ENCODE results near the gene LPCAT2.

LPCAT2 gene

DNA sequence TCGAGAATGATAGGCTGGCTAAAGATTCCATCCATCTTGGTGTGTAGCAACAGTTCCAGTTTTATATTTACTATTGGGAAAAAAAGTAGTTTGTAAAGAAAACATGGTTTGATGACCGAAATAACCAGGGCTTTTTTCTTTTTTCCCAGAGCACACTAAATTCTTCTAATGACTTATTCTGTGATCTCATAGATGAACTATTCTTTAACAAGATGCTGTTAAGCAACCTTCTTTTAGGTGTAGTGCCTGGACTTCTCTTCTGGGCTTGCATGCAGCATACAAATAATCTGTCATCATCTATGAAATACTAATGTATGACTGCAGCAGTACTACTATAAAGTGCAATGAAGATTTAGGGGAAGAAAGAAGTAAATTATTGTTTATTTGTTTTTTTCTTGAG is 46.6 kb downstream of the LPCAT2 start:
- no peak for DNase-seq (ENCODE audit: low spot score)

GRCh38 chr16:55557186-55557585 is 48.3 kb downstream of the LPCAT2 start:
- DNase-seq (ENCODE audit: low spot score), result no peak

DNA sequence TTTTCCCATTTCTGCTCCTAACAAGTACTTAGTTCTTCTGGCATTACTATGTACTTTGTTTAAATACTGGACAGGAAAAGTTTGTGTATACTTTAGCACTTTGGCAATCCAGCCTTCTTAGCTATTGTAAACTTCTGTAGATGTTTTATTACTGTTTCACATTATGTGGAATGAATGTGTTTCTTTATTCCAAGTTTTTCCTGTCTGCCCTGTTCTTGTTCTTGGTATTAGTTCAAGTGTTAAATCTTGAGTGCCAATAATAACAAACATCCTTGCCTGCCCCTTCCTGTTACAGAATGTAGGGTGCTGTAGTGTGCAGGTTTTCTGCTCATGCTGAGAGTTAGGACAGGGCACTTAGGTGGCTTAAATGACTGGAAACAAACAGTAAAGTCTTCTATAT is 50.4 kb downstream of the LPCAT2 start:
- no peak for DNase-seq (ENCODE audit: low spot score)

DNA sequence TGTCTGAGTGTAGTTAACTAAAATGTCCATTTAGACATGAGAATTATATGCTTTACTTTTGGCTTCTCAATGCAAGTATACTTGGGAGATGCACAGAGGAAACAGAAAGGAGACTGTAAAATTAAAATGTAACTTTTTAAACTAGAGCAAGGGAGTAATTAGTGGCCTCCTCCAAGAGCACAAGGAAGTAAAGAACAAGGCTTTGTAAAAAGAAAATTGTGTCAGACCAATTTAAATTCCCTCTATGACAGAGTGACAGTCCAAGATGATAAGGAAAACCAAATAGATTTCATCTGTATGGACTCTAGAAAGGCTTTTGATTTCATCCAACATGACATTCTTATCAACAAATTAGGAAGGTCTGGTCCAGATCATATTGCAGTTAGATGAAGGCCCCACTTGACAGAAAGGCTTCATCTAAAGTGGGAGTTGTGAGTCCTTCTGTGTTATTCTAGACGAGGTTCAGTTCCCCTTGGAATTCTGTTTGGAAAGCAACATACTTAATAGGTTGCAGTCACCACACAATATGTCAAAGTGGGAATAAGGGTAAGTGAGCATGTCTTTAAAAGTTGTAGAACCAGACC is 51.2 kb downstream of the LPCAT2 start:
- DNase-seq (ENCODE audit: low spot score), result no peak

DNA sequence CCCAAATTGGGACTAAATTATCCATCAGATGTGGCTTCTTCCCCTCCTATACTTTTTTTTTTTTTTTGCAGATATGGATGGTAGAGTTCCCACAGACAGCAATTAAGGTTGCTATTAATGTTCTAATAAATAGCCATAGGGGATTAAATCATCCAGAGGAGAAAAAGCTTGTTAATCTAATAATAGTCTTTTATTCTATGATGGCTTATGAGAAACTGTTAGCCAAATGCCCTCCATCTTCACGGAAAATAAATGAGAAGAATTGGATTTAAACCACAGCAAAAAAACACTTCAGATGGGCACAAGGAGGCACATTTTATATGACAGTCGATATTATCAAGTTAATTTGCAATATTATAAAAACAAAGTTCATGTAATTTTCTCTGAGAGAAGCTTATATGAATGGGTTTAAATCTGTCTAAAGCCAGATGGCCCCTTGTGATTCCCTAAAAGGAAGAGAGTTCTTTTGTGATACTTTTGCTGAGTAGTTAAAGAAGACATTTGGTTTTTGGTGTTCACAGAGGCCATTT is 52.5 kb downstream of the LPCAT2 start:
- DNase-seq (ENCODE audit: low spot score), result no peak

GRCh38 chr16:55562936-55563335 is 54.1 kb downstream of the LPCAT2 start:
- no peak for DNase-seq (ENCODE audit: low spot score)

DNA sequence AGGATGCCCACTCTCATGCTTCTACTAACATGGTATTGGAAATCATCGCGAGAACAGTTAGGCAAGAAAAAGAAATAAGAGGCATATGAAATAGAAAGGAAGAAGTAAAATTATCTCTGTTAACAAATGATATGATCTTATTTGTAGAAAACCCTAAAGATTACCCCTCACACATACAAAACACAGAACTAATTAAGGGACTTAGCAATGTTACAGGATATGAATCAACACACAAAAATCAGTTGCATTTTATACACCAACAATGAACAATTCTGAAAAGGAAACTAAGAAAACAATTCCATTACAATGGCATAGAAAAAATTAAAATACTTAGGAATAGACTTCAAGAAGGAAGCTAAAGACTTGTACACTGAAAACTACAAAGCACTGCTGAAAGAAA is 54.9 kb downstream of the LPCAT2 start:
- DNase-seq (ENCODE audit: low spot score), result no peak

- DNase-seq (ENCODE audit: low spot score), result no peak
These were observed 56.2 kb downstream of the LPCAT2 start for GRCh38 chr16:55565086-55565485.

- no peak for DNase-seq (ENCODE audit: low spot score)
These were observed 57.7 kb downstream of the LPCAT2 start, which contains the start of gene CAPNS2 for GRCh38 chr16:55566432-55567175. TSS of gene CAPNS2 (plus strand) at chr16:55566684. CDS start at chr16:55566757, 73 bp downstream.

- no peak for DNase-seq (ENCODE audit: low spot score)
These were observed 58.5 kb downstream of the LPCAT2 start for GRCh38 chr16:55567382-55567781.

DNA sequence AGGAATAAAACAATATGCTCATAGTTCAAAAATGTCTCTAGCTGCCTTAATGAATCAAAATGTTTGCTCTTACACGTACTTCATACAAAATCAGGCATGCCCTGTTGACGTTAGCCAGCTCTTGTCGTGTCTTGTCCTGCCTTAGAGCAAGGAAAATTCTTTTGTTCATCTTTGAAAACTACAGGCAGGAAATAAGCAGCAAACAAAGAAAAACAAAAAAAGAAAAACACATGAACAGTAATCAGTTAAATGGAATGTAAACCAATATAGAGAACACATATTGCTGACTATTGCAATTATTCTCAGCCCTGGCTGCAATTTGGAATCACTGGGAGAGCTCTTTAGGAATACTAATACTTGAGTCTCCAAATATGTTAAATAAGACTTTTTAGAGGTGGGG is 59.3 kb downstream of the LPCAT2 start:
- DNase-seq (ENCODE audit: low spot score), result no peak

GRCh38 chr16:55569025-55569424 is 60.2 kb downstream of the LPCAT2 start:
- DNase-seq (ENCODE audit: low spot score), result no peak

GRCh38 chr16:55570159-55570558 is 61.3 kb downstream of the LPCAT2 start:
- DNase-seq (ENCODE audit: low spot score), result no peak

- DNase-seq (ENCODE audit: low spot score), result no peak
These were observed 62.5 kb downstream of the LPCAT2 start for GRCh38 chr16:55571191-55571897.

GRCh38 chr16:55572439-55572838 is 63.6 kb downstream of the LPCAT2 start:
- no peak for DNase-seq (ENCODE audit: low spot score)

- DNase-seq (ENCODE audit: low spot score), result no peak
These were observed 65.9 kb downstream of the LPCAT2 start for GRCh38 chr16:55574811-55575210.

DNA sequence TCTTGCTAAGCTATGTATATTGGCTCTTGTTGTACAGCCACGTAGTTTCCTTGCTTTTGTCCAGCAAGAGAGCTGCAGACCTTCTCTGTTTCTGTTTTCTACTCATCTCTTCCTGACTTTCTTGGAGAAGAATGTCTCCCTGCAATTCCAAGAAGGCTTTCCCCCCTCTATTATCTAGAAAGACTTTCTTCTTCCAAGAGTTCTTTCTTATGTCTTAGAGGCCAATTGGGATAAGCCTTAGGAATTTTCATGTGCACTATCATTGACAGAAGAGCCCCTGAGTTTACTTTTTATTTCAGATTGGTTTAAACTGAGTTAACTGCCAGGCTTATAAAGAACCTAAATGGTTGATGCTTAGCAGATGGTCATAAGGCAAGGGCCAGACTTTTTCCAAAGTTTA is 66.6 kb downstream of the LPCAT2 start:
- DNase-seq (ENCODE audit: low spot score), result no peak

GRCh38 chr16:55576384-55576783 is 67.5 kb downstream of the LPCAT2 start:
- no peak for DNase-seq (ENCODE audit: low spot score)

DNA sequence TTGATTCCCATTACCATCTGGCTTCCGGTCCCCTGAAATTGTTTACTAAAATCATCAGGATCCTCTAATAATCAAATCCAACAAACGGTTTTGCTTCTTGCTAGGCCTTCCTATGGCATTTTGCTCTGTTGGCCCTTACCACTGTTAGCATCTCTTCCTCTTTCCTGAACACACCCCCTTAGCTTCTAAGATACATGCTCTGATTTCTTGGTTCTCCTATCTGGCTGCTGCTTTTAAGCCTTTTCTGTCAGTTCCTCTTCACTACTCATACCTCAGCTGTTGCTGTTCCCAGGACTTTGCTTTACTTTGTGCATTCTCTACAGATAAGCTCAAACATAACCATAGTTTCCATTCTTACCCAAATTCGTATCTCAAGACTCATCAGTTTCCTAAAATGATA is 69.0 kb downstream of the LPCAT2 start:
- DNase-seq (ENCODE audit: low spot score), result peak; percentile 48

DNA sequence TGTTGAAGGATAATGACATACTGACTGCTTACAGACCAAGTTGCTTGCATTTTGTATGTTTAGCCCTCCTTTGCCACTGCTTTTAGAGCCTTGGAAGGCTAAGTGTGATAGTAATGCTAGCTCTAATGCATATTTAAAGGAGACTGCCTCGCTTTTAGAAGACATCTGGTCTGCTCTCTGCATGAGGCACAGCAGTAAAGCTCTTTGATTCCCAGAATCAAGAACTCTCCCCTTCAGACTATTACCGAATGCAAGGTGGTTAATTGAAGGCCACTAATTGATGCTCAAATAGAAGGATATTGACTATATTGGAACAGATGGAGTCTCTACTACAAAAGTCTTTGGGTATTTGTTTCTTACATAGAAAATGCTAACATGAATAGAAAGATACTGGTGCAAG is 76.8 kb downstream of the LPCAT2 start:
- DNase-seq (ENCODE audit: low spot score), result no peak

DNA sequence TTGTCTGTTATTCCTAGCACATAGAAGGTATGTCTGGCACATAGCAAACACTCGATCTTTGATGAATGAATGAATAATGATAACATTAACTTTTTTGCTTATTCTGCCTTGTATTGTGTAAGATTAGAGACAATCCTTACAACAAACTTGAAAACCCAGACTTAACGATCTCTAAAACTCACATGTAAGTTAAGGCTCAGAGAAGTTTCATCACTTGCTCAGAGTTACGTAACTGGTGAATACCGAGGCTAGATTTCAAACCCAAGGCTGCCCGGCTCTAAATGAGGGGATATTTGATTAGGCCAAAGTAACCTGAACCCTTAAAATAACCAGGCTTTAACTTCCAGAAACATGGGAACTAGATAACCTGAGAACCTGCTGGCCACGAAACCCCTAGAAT is 79.9 kb downstream of the LPCAT2 start:
- no peak for DNase-seq (ENCODE audit: low spot score)

DNA sequence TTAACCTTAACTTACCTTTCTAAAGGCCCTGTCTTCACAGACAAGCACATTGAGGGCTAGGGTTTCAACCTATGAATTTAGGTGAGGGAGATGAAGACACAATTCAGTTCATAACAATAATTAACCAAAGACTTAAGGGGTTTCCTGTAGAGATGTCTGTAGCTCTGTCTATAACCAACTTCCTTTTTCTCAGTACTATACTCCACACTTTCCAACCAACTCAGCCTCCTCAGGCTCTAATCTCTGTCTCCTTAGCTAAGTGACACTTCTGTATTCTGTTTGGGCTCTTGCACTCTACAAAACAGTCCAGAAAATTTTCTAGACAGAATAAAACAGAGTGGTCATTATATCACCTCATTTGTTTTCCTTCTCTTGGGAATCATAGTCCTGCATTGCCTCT is 83.4 kb downstream of the LPCAT2 start:
- no peak for DNase-seq (ENCODE audit: low spot score)

GRCh38 chr16:55597928-55598327 is 89.1 kb downstream of the LPCAT2 start:
- no peak for DNase-seq (ENCODE audit: low spot score)

All from Ammon's horn (tissue), 1 donor.